NB4 (cell line): ENCODE measurements around the gene AP1B1.

Source experiments
- CTCF ChIP-seq: IDR thresholded peaks from one replicate; pipeline ENCODE4 v1.5.1; 2012; ENCODE audit warnings: low read depth, low read length
- MAX ChIP-seq: IDR thresholded peaks from 2 replicates; pipeline ENCODE4 v1.6.1; 2011; ENCODE audit warnings: low read depth, low read length
- MYC ChIP-seq: IDR thresholded peaks from 2 replicates; pipeline ENCODE4 v1.6.1; 2011; ENCODE audit warnings: low read depth, low read length
- POLR2A ChIP-seq: IDR thresholded peaks from 2 replicates; pipeline ENCODE4 v1.6.1; 2011; ENCODE audit warnings: mild to moderate bottlenecking; ENCODE audit not compliant: insufficient read length; ENCODE audit errors: extremely low read depth

GRCh38 chr22:29391546-29391945 is 3.2 kb upstream of the AP1B1 start:
- TF ChIP-seq CTCF (no peak), POLR2A (no peak), MAX (no peak), MYC (no peak)
